HepG2 (cell line): Measurements from ENCODE around the gene SIGLEC1. TPM values are rescaled to one million over a fixed set of nuclear protein-coding genes. Genes with fewer than 3 reads are reported as not detected.

Source experiments
- ETV6 ChIP-seq: sonication (generic); formaldehyde crosslinking; conservative IDR thresholded peaks from 2 replicates; pipeline ENCODE4 v1.4.0; 2020; ENCODE audit warnings: missing genetic modification reagents
- GATA4 ChIP-seq: sonication (generic); IDR thresholded peaks from 2 replicates; pipeline ENCODE4 v1.6.1; 2016; ENCODE audit warnings: antibody characterized with exemption, low read depth, borderline replicate concordance
- JUNB ChIP-seq: sonication (generic); formaldehyde crosslinking; IDR thresholded peaks from 2 replicates; pipeline ENCODE4 v1.8.0; 2022; ENCODE audit warnings: missing genetic modification reagents, mild to moderate bottlenecking, borderline replicate concordance
- KDM2A ChIP-seq: sonication (generic); formaldehyde crosslinking; IDR thresholded peaks from 2 replicates; pipeline ENCODE4 v1.4.0; 2020; ENCODE audit warnings: low read depth, missing genetic modification reagents, borderline replicate concordance
- PHF20 ChIP-seq: sonication (generic); formaldehyde crosslinking; IDR thresholded peaks from 2 replicates; pipeline ENCODE4 v1.5.0; 2020; ENCODE audit warnings: mild to moderate bottlenecking, missing genetic modification reagents
- TBX3 ChIP-seq: fragments of 450-650 bp; IDR thresholded peaks from 2 replicates; pipeline ENCODE4 v1.6.1; 2017; ENCODE audit warnings: antibody characterized with exemption, mild to moderate bottlenecking, inconsistent platforms, borderline replicate concordance
- ZNF563 ChIP-seq: sonication (generic); formaldehyde crosslinking; IDR thresholded peaks from 2 replicates; pipeline ENCODE4 v1.8.0; 2022; ENCODE audit warnings: mild to moderate bottlenecking, moderate library complexity, missing genetic modification reagents
- polyA plus RNA-seq, 8 experiments: library from polyadenylated mRNA; depleted of rRNA in 3 of 8; stranded (reverse) in 7 of 8; unstranded in 1 of 8; fragments of >200 nt; fragmentation: Illumina TruSeq in 4 of 8; extraction: Trizol in 4 of 8; gene quantifications; 2 replicates each; pipeline versions ENCODE4 v1.2.1 to v1.2.3, GENCODE V29; 2011 to 2016; ENCODE audit warnings: low read depth in 4 of 8, missing spikeins in 1 of 8, mixed read lengths in 1 of 8; ENCODE audit not compliant: insufficient read depth in 1 of 8
- total RNA-seq, 5 experiments: library from RNA; depleted of rRNA; stranded (reverse); fragments of >200 nt; fragmentation: Illumina TruSeq; extraction: Trizol; gene quantifications; 2 replicates each; pipeline ENCODE4 v1.2.3, GENCODE V29; 2016; ENCODE audit warnings: low read depth in 1 of 5
- TF ChIP-seq, protein P1 (sequence below): sonication (generic); formaldehyde crosslinking; IDR thresholded peaks from 2 replicates; pipeline ENCODE4 v1.5.1; 2020; ENCODE audit warnings: missing genetic modification reagents, mild to moderate bottlenecking, borderline replicate concordance
- TF ChIP-seq, protein P2 (sequence below): sonication (generic); formaldehyde crosslinking; IDR thresholded peaks from 2 replicates; pipeline ENCODE4 v1.4.0; 2020; ENCODE audit warnings: mild to moderate bottlenecking, low read depth, missing genetic modification reagents
- TF ChIP-seq, protein P3 (sequence below): sonication (generic); formaldehyde crosslinking; IDR thresholded peaks from 2 replicates; pipeline ENCODE4 v1.4.0; 2020; ENCODE audit warnings: missing genetic modification reagents
- TF ChIP-seq, protein P4 (sequence below): sonication (generic); formaldehyde crosslinking; IDR thresholded peaks from 2 replicates; pipeline ENCODE4 v1.8.1; 2023; ENCODE audit warnings: mild to moderate bottlenecking, missing genetic modification reagents
- TF ChIP-seq, protein P5 (sequence below): sonication (generic); formaldehyde crosslinking; IDR thresholded peaks from 2 replicates; pipeline ENCODE4 v1.9.0; 2021; ENCODE audit warnings: mild to moderate bottlenecking, missing genetic modification reagents
- TF ChIP-seq, protein P6 (sequence below): sonication (generic); formaldehyde crosslinking; IDR thresholded peaks from 2 replicates; pipeline ENCODE4 v1.4.0; 2020; ENCODE audit warnings: mild to moderate bottlenecking, low read depth, missing genetic modification reagents

The SIGLEC1 gene
- total and polyA plus RNA-seq, 2 of the 13 experiments (the other 11 are each of a cell fraction or from before 2014, with no cell fraction given): 0.01 TPM; not detected in 1

DNA sequence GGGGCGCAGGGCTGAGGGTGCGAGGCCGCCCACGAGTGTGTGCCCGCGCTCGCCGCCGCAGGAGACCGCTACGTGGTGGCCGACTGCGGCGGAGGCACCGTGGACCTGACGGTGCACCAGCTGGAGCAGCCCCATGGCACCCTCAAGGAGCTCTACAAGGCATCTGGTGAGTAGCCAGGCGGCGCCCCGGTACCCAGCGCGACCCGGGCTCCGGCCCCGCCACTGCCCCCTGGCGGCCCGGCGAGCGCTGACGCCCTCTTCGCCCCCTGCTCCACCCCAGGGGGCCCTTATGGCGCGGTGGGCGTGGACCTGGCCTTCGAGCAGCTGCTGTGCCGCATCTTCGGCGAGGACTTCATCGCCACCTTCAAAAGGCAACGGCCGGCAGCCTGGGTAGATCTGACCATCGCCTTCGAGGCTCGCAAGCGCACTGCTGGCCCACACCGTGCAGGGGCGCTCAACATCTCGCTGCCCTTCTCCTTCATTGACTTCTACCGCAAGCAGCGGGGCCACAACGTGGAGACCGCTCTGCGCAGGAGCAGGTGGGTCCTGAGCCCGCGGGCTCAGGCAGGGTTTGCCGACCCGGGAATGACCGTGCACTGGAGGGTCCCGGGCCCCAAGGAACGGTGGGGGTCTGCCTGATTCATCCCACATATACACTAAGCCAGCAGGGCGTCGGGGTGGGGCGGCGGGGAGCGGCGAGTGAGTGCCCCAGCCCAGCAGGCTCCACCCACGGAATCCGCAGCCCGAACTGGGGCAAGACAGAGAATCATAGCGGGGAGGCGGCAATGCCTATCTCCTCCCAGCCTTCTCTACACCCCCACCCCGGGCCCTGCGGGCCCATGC, 37.5 kb upstream of the SIGLEC1 start (continued):
- TF ChIP-seq, protein P1, sequence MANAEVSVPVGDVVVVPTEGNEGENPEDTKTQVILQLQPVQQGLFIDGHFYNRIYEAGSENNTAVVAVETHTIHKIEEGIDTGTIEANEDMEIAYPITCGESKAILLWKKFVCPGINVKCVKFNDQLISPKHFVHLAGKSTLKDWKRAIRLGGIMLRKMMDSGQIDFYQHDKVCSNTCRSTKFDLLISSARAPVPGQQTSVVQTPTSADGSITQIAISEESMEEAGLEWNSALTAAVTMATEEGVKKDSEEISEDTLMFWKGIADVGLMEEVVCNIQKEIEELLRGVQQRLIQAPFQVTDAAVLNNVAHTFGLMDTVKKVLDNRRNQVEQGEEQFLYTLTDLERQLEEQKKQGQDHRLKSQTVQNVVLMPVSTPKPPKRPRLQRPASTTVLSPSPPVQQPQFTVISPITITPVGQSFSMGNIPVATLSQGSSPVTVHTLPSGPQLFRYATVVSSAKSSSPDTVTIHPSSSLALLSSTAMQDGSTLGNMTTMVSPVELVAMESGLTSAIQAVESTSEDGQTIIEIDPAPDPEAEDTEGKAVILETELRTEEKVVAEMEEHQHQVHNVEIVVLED (CRISPR knock-in tag): peak; percentile 49; the same call in 1 of the 2 replicates
- TF ChIP-seq, protein P2, sequence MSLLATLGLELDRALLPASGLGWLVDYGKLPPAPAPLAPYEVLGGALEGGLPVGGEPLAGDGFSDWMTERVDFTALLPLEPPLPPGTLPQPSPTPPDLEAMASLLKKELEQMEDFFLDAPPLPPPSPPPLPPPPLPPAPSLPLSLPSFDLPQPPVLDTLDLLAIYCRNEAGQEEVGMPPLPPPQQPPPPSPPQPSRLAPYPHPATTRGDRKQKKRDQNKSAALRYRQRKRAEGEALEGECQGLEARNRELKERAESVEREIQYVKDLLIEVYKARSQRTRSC (CRISPR knock-in tag): 0 out of 2 replicates have a peak, but pooled peaks have one; percentile 23
- TF ChIP-seq, protein P3, sequence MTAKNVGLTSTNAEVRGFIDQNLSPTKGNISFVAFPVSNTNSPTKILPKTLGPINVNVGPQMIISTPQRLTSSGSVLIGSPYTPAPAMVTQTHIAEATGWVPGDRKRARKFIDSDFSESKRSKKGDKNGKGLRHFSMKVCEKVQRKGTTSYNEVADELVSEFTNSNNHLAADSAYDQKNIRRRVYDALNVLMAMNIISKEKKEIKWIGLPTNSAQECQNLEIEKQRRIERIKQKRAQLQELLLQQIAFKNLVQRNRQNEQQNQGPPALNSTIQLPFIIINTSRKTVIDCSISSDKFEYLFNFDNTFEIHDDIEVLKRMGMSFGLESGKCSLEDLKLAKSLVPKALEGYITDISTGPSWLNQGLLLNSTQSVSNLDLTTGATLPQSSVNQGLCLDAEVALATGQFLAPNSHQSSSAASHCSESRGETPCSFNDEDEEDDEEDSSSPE (CRISPR knock-in tag): no peak; the same call in 1 of the 2 replicates
- TF ChIP-seq KDM2A: peak; percentile 99
- peak; percentile 82; the same call in 1 of the 2 replicates for TF ChIP-seq ZNF563 (CRISPR knock-in tag)
- TF ChIP-seq, protein P4, sequence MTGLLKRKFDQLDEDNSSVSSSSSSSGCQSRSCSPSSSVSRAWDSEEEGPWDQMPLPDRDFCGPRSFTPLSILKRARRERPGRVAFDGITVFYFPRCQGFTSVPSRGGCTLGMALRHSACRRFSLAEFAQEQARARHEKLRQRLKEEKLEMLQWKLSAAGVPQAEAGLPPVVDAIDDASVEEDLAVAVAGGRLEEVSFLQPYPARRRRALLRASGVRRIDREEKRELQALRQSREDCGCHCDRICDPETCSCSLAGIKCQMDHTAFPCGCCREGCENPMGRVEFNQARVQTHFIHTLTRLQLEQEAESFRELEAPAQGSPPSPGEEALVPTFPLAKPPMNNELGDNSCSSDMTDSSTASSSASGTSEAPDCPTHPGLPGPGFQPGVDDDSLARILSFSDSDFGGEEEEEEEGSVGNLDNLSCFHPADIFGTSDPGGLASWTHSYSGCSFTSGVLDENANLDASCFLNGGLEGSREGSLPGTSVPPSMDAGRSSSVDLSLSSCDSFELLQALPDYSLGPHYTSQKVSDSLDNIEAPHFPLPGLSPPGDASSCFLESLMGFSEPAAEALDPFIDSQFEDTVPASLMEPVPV: peak; percentile 90; the same call in 1 of the 2 replicates
- 0 out of 2 replicates have a peak, but pooled peaks have one; percentile 1 for TF ChIP-seq ETV6 (CRISPR knock-in tag)
- no peak for TF ChIP-seq TBX3
- no peak for TF ChIP-seq JUNB (CRISPR knock-in tag)
- TF ChIP-seq, protein P5, sequence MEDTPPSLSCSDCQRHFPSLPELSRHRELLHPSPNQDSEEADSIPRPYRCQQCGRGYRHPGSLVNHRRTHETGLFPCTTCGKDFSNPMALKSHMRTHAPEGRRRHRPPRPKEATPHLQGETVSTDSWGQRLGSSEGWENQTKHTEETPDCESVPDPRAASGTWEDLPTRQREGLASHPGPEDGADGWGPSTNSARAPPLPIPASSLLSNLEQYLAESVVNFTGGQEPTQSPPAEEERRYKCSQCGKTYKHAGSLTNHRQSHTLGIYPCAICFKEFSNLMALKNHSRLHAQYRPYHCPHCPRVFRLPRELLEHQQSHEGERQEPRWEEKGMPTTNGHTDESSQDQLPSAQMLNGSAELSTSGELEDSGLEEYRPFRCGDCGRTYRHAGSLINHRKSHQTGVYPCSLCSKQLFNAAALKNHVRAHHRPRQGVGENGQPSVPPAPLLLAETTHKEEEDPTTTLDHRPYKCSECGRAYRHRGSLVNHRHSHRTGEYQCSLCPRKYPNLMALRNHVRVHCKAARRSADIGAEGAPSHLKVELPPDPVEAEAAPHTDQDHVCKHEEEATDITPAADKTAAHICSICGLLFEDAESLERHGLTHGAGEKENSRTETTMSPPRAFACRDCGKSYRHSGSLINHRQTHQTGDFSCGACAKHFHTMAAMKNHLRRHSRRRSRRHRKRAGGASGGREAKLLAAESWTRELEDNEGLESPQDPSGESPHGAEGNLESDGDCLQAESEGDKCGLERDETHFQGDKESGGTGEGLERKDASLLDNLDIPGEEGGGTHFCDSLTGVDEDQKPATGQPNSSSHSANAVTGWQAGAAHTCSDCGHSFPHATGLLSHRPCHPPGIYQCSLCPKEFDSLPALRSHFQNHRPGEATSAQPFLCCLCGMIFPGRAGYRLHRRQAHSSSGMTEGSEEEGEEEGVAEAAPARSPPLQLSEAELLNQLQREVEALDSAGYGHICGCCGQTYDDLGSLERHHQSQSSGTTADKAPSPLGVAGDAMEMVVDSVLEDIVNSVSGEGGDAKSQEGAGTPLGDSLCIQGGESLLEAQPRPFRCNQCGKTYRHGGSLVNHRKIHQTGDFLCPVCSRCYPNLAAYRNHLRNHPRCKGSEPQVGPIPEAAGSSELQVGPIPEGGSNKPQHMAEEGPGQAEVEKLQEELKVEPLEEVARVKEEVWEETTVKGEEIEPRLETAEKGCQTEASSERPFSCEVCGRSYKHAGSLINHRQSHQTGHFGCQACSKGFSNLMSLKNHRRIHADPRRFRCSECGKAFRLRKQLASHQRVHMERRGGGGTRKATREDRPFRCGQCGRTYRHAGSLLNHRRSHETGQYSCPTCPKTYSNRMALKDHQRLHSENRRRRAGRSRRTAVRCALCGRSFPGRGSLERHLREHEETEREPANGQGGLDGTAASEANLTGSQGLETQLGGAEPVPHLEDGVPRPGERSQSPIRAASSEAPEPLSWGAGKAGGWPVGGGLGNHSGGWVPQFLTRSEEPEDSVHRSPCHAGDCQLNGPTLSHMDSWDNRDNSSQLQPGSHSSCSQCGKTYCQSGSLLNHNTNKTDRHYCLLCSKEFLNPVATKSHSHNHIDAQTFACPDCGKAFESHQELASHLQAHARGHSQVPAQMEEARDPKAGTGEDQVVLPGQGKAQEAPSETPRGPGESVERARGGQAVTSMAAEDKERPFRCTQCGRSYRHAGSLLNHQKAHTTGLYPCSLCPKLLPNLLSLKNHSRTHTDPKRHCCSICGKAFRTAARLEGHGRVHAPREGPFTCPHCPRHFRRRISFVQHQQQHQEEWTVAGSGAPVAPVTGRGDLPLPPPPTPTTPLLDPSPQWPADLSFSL (CRISPR knock-in tag): no peak
- TF ChIP-seq, protein P6, sequence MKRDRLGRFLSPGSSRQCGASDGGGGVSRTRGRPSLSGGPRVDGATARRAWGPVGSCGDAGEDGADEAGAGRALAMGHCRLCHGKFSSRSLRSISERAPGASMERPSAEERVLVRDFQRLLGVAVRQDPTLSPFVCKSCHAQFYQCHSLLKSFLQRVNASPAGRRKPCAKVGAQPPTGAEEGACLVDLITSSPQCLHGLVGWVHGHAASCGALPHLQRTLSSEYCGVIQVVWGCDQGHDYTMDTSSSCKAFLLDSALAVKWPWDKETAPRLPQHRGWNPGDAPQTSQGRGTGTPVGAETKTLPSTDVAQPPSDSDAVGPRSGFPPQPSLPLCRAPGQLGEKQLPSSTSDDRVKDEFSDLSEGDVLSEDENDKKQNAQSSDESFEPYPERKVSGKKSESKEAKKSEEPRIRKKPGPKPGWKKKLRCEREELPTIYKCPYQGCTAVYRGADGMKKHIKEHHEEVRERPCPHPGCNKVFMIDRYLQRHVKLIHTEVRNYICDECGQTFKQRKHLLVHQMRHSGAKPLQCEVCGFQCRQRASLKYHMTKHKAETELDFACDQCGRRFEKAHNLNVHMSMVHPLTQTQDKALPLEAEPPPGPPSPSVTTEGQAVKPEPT (CRISPR knock-in tag): no peak
- TF ChIP-seq GATA4: no peak
- TF ChIP-seq PHF20 (CRISPR knock-in tag): no peak
